ENCODE data around the gene MTA1.

DNA sequence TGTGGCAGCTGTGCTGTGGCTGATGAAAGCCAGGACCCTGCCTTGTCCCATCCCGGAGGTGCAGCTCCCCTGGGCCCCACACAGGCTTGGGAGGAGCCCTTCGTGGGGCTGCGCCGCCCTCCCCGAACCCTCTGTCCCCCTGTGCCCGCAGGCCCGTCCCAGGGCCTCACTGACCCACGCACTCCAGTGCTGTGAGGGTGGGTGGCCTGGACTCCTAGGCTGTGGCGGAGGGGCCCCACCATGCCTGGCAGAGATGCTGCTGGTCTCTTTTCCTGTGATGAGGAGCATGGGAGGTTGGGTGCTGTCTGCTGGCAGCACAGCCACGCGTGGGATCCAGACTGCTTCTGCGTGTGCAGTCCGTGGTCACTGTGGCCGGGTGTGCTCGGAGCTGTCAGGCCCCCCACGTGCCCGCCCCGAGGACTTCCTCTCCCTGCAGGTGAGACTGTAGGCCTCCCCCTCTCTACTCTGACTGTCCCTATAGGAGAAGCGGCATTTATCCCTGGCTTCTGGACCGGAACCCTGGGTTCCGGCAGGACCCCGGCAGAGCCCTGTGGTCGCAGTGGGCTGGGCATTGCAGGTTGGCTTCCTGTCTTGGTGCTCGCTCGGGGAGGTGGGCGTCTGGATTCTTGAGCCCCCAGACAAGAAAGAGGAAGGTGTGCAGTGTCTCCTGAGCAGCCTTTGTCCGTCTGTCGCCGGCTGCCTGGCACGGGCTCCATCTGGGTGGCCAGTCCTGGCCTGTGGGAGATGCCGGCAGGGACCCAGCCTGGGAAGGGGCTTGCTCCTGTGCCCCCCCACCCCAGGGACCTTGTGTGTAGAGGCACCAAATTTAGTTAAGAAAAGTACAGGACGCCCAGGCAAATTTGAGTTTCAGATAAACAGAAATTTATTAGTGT lies 2.3 kb downstream of the MTA1 start:
- TF ChIP-seq, protein P1, sequence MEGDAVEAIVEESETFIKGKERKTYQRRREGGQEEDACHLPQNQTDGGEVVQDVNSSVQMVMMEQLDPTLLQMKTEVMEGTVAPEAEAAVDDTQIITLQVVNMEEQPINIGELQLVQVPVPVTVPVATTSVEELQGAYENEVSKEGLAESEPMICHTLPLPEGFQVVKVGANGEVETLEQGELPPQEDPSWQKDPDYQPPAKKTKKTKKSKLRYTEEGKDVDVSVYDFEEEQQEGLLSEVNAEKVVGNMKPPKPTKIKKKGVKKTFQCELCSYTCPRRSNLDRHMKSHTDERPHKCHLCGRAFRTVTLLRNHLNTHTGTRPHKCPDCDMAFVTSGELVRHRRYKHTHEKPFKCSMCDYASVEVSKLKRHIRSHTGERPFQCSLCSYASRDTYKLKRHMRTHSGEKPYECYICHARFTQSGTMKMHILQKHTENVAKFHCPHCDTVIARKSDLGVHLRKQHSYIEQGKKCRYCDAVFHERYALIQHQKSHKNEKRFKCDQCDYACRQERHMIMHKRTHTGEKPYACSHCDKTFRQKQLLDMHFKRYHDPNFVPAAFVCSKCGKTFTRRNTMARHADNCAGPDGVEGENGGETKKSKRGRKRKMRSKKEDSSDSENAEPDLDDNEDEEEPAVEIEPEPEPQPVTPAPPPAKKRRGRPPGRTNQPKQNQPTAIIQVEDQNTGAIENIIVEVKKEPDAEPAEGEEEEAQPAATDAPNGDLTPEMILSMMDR (IDR thresholded peaks at IDR 0.05; ENCODE audit: low read depth, low read length, missing input control): no peak
- TF ChIP-seq, protein P2, sequence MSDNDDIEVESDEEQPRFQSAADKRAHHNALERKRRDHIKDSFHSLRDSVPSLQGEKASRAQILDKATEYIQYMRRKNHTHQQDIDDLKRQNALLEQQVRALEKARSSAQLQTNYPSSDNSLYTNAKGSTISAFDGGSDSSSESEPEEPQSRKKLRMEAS (IDR thresholded peaks at IDR 0.05): no peak
- TF ChIP-seq TAF1 (conservative IDR thresholded peaks at IDR 0.05) (no peak), JUND (IDR thresholded peaks at IDR 0.05) (no peak)
